ENCODE results near the gene POU2AF2. TPM values are rescaled to one million over a fixed set of nuclear protein-coding genes. Genes with fewer than 3 reads are reported as not detected.
"Not testable (repeated sequence)": the region's sequence is repeated elsewhere in the genome, so short reads cannot be mapped to it uniquely, and the experiment has no call there.

POU2AF2 gene
- polyA plus RNA-seq, 2 of the 4 experiments (the other 2 are of a cell fraction), result not detected

GRCh38 chr11:111220721-111221120, 24.8 kb upstream of the POU2AF2 start:
- FAIRE-seq (no peak), DNase-seq (ENCODE audit: low read depth in 1 of 2, low spot score in 1 of 2) (no peak), ATAC-seq (no peak)
- Histone ChIP-seq H3K9me3 (no peaks in the 10 kb centered on the region), H3K4me3 (no peak overlapping the region), H3K27ac (no peak overlapping the region), H3K4me1 (no peaks in the 10 kb centered on the region), H3K4me2 (no peak overlapping the region)
- ChIA-PET POLR2A (no interaction called here), CTCF (interaction anchor here (2.8 kb wide), 1 partner anchor 10 kb away, joined by 18 read pairs; no protein-coding TSS in a partner anchor)
- TF ChIP-seq ATOH8 (CRISPR knock-in tag; IDR thresholded peaks at IDR 0.05; ENCODE audit: low read depth), result no peak
- TF ChIP-seq HOXA7 (CRISPR knock-in tag; IDR thresholded peaks at IDR 0.05), result no peak
- no peak for TF ChIP-seq ESRRA (IDR thresholded peaks at IDR 0.05; ENCODE audit: borderline replicate concordance, low read length)
- no peak for TF ChIP-seq HOXB13 (CRISPR knock-in tag; IDR thresholded peaks at IDR 0.05; ENCODE audit: low read depth)
- no peak for TF ChIP-seq ZFP36 (IDR thresholded peaks at IDR 0.05; ENCODE audit: borderline replicate concordance, partially characterized antibody)
- no peak for TF ChIP-seq PHF8 (IDR thresholded peaks at IDR 0.05; ENCODE audit: borderline replicate concordance, low read depth)
- TF ChIP-seq FOSB (CRISPR knock-in tag; IDR thresholded peaks at IDR 0.05), result no peak
- no peak for TF ChIP-seq NFE2L2 (conservative IDR thresholded peaks at IDR 0.05; ENCODE audit: low read length)
- no peak for TF ChIP-seq HDAC2 (IDR thresholded peaks at IDR 0.05)
- TF ChIP-seq RCOR1 (IDR thresholded peaks at IDR 0.05; ENCODE audit: low read depth, low read length), result no peak
- no peak for TF ChIP-seq BHLHE40 (IDR thresholded peaks at IDR 0.05; ENCODE audit: low read depth, low read length)
- TF ChIP-seq KDM5A (IDR thresholded peaks at IDR 0.05), result no peak
- no peak for TF ChIP-seq FOXS1 (CRISPR knock-in tag; IDR thresholded peaks at IDR 0.05)

GRCh38 chr11:111221208-111221607, 24.3 kb upstream of the POU2AF2 start:
- H3K4me2 ChIP-seq, result no peak overlapping the region
- H3K4me3 ChIP-seq, result no peak overlapping the region
- CTCF ChIA-PET, result interaction anchor here (2.8 kb wide), 1 partner anchor 9 kb away, joined by 18 read pairs; no protein-coding TSS in a partner anchor
- no peak for ATAC-seq
- no peaks in the 10 kb centered on the region for H3K4me1 ChIP-seq
- H3K27ac ChIP-seq, result no peak overlapping the region
- no peaks in the 10 kb centered on the region for H3K9me3 ChIP-seq
- TF ChIP-seq NPAS2 (CRISPR knock-in tag; IDR thresholded peaks at IDR 0.05; ENCODE audit: borderline replicate concordance) (no peak), HOXB5 (CRISPR knock-in tag; IDR thresholded peaks at IDR 0.05) (no peak), NR3C1 (IDR thresholded peaks at IDR 0.05) (no peak), KDM1A (IDR thresholded peaks at IDR 0.05; ENCODE audit: low read depth) (no peak), REST (IDR thresholded peaks at IDR 0.05) (no peak), POLR2AphosphoS2 (conservative IDR thresholded peaks at IDR 0.05; ENCODE audit: low read length) (no peak), MYC (IDR thresholded peaks at IDR 0.05; ENCODE audit: borderline replicate concordance, low read length) (no peak), CBX2 (IDR thresholded peaks at IDR 0.05; ENCODE audit: borderline replicate concordance, low read depth) (no peak), CHD2 (IDR thresholded peaks at IDR 0.05; ENCODE audit: low read length, partially characterized antibody) (no peak), GATA3 (IDR thresholded peaks at IDR 0.05; ENCODE audit: borderline replicate concordance) (no peak), MAX (IDR thresholded peaks at IDR 0.05) (no peak)
- POLR2A ChIA-PET, result no interaction called here
- DNase-seq (ENCODE audit: low read depth in 1 of 2, low spot score in 1 of 2), result no peak
- no peak for FAIRE-seq
- 31% methylated on average over 4 of the region's 4 CpGs for WGBS (ENCODE audit: missing lambda C conversion rate)

- H3K4me1 ChIP-seq; CTCF ChIA-PET; H3K27ac ChIP-seq; DNase-seq (ENCODE audit: low read depth in 1 of 2, low spot score in 1 of 2); H3K9me3 ChIP-seq; H3K4me3 ChIP-seq; POLR2A ChIA-PET; H3K4me2 ChIP-seq; FAIRE-seq; ATAC-seq: not testable (repeated sequence)
- 95% methylated on average over 4 of the region's 39 CpGs for WGBS (ENCODE audit: missing lambda C conversion rate)
Measured at GRCh38 chr11:111221936-111222335, 23.6 kb upstream of the POU2AF2 start.

- not testable (repeated sequence) for H3K4me2 ChIP-seq, FAIRE-seq
- CTCF ChIA-PET, result interaction anchor here (0.7 kb wide), 1 partner anchor 561 kb away, joined by 3 read pairs; no protein-coding TSS in a partner anchor
Measured at GRCh38 chr11:111222821-111223455, 22.6 kb upstream of the POU2AF2 start.

More at GRCh38 chr11:111222821-111223455, 22.6 kb upstream of the POU2AF2 start:
- 88% methylated on average over 13 of the region's 20 CpGs for WGBS (ENCODE audit: missing lambda C conversion rate)
- H3K4me1 ChIP-seq; H3K9me3 ChIP-seq; ATAC-seq; POLR2A ChIA-PET; DNase-seq (ENCODE audit: low read depth in 1 of 2, low spot score in 1 of 2); H3K27ac ChIP-seq; H3K4me3 ChIP-seq: not testable (repeated sequence)
